ENCODE results near the gene FBN1. TPM values are rescaled to one million over a fixed set of nuclear protein-coding genes. Genes with fewer than 3 reads are reported as not detected.

The FBN1 gene
- total and polyA plus RNA-seq, 12 donors, result 5.6 to 84.6 (median 54.5) TPM

- no peak for DNase-seq
- Histone ChIP-seq H3K27me3 (no peaks in the 10 kb centered on the region), H3K9me3 (replicated peaks in 1 of 3) (no peaks in the 10 kb centered on the region), H3K4me3 (no peak overlapping the region), H3K4me1 (replicated peaks in 1 of 2) (peaks cover 4 to 8% of the 10 kb centered on the region in 2 donors), H3K36me3 (replicated peaks in 1 of 2) (no peaks in the 10 kb centered on the region), H3K27ac (no peak overlapping the region)
- TF ChIP-seq CTCF (IDR thresholded peaks at IDR 0.05) (no peak), POLR2A (IDR thresholded peaks at IDR 0.05) (no peak)
- intact Hi-C loops (cut with DNase I), result no loop called here
- WGBS, 4 donors, result 90 to 91% (median 91%) methylated on average over 7 of the region's 7 CpGs
These were observed 68.0 kb downstream of the FBN1 start for GRCh38 chr15:48577469-48577868.

GRCh38 chr15:48574187-48574586, 71.3 kb downstream of the FBN1 start:
- intact Hi-C loops (cut with DNase I), result no loop called here

GRCh38 chr15:48573780-48574179, 71.7 kb downstream of the FBN1 start:
- Histone ChIP-seq H3K27ac (no peak overlapping the region), H3K27me3 (no peaks in the 10 kb centered on the region), H3K4me3 (no peak overlapping the region), H3K9me3 (replicated peaks in 1 of 3) (no peaks in the 10 kb centered on the region), H3K36me3 (replicated peaks in 1 of 2) (no peaks in the 10 kb centered on the region), H3K4me1 (replicated peaks in 1 of 2) (peaks cover 0 to 8% of the 10 kb centered on the region in 2 donors)
- intact Hi-C loops (cut with DNase I), result no loop called here
- WGBS, 4 donors, result 83 to 96% (median 90%) methylated on average over 3 to 4 of the region's 4 CpGs
- no peak for DNase-seq
- no peak for TF ChIP-seq POLR2A (IDR thresholded peaks at IDR 0.05)
- no peak for TF ChIP-seq CTCF (IDR thresholded peaks at IDR 0.05)

More at GRCh38 chr15:48574187-48574586, 71.3 kb downstream of the FBN1 start:
- TF ChIP-seq POLR2A (IDR thresholded peaks at IDR 0.05) (no peak), CTCF (IDR thresholded peaks at IDR 0.05) (no peak)
- Histone ChIP-seq H3K27ac (no peak overlapping the region), H3K4me1 (replicated peaks in 1 of 2) (peaks cover 0 to 8% of the 10 kb centered on the region in 2 donors), H3K27me3 (no peaks in the 10 kb centered on the region), H3K9me3 (replicated peaks in 1 of 3) (no peaks in the 10 kb centered on the region), H3K36me3 (replicated peaks in 1 of 2) (no peaks in the 10 kb centered on the region), H3K4me3 (no peak overlapping the region)
- no peak for DNase-seq

- intact Hi-C loops (cut with DNase I), result no loop called here
- WGBS, 4 donors, result 95 to 96% (median 96%) methylated on average over 5 of the region's 5 CpGs
- Histone ChIP-seq H3K4me3 (no peak overlapping the region), H3K27ac (no peak overlapping the region), H3K4me1 (replicated peaks in 1 of 2) (peaks cover 0 to 8% of the 10 kb centered on the region in 2 donors), H3K27me3 (no peaks in the 10 kb centered on the region), H3K9me3 (replicated peaks in 1 of 3) (no peaks in the 10 kb centered on the region), H3K36me3 (replicated peaks in 1 of 2) (no peaks in the 10 kb centered on the region)
- DNase-seq, result no peak
- no peak for TF ChIP-seq CTCF (IDR thresholded peaks at IDR 0.05)
These were observed 72.7 kb downstream of the FBN1 start for GRCh38 chr15:48572823-48573222.

Measured in adrenal gland (tissue), 12 donors.